NCI-H1092 treated with DMSO at 0.1 percent for 48 hours (cell line): ENCODE data around the gene RASGEF1C.

Experiments used
- DNase-seq: peaks from one replicate; lab custom pipeline; 2025; lab: John Stamatoyannopoulos, UW

The RASGEF1C gene

DNA sequence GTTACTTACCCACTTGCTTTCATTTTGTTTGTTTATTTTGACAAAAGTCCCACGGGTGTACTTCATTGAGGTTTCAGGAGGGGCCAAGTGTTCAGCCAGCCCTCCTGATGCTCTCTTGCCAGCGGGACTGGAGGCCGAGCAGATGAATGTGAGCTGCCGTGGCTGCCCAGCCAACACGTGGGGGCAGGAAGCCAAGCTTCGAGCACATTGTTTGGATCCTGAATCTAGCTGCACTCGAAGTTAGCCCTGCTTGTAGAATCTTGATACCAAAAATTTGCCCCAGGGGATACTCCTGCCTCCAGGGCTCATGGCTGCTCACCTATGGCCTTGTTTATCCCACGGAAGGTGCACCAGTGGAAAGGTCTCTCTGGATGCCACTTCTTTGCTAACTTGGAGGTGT is 49.3 kb downstream of the RASGEF1C start:
- no peak for DNase-seq

DNA sequence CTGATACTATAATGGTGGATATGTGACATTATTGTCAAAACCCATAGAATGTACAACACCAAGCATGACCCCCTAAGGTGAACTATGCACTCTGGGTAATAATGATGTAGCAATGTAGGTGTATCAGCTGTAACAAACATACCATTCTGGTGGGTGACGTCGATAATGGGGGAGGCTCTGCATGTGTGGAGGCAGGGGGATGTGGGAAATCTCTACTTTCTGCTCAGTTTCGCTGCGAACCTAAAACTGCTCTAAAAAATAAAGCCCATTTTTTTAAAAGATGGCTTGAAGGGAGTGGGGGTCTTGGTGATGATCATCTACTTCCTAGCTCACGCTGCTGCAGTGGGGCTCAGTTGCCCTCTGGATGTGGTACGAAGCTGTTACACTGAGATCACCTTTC is 51.1 kb downstream of the RASGEF1C start:
- no peak for DNase-seq

DNA sequence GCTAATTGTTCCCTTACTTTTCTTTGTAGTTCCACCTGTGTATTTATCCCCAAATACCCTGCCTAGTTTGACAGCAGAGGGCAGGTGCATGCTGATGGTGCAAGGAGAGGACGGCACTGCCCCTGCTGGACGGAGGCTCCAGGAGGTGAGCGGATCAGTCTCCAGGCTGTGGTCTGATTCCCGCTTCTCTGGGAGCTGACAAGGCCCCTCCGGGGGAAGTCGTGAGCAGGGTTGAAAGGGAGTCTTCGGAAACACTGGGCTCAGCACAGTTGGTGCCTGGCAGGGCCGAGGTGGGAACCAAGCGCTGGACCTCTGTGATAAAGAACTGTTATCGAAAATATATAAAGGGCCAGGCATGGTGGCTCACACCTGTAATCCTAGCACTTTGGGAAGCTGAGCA is 52.9 kb downstream of the RASGEF1C start:
- no peak for DNase-seq

DNA sequence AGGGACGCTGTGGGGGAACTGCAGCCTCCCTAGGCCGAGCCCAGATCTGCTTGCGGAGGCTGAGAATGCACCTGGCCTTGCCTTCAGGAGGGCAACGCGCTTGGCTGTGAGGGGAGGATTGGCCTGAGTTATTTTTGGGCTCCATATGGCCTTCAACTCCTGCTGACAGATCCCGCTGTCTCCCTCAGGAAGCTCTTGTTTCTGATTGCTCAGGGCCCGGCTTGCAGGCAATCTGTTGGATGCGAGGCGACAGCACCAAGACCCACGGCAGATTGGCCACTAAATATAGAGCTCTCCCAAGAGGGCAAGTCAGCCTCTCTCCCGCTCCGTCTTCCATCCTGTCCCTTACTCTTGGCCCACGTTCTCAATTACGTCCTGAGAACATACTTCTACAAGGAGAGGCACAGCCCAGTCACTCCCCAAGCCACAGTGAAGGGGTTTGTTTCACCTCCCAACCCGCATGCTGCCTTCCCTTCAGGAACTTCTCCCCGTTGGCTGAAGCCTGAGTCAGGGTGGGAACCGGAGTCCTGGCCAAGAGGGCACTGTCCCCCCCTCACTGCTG is 53.6 kb downstream of the RASGEF1C start:
- no peak for DNase-seq

DNA sequence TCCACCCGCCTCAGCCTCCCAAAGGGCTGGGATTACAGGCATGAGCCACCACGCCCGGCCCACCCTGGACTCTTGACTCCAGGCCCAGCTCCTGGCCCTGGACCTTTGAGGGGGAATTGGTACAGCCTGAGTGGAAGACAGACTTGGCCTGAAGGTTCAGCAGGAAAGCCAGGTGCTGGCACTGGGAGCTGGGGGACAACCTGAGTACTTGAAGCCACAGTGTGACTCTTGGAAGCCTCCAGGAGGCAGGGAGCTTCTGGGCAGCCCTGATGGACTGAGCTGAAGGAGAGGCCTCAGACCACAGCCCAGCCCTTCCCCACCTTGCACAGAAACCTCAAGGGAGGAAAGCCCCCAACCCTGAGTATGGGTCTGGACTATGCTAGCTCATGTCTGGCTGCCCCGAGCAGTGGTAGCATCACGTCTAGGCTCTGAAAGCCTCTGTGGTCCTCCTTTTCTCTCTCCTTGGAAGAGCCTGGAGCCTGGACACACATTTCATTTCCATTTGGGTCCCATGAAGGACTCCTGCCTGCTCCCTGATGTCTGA is 54.1 kb downstream of the RASGEF1C start:
- DNase-seq: no peak

DNA sequence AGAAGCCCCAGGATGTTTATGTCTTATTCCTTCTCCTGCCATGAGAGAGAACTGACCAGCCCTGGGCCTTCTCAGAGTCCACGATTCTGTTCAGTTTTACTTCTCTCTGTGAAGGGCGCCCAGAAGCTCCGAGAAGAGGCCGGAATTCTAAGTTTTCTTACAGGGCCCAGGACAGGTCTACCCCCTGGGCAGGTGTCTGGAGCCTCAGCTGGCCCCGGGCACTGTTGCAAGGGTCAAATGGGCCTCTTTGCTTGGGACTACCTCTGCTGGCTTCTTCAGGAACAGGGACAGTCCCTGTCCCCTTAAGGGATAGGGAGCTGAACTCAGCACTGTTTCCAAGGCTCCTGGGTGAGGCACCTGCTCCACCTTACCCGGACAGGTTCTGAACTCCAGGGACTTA is 55.0 kb downstream of the RASGEF1C start:
- no peak for DNase-seq

DNA sequence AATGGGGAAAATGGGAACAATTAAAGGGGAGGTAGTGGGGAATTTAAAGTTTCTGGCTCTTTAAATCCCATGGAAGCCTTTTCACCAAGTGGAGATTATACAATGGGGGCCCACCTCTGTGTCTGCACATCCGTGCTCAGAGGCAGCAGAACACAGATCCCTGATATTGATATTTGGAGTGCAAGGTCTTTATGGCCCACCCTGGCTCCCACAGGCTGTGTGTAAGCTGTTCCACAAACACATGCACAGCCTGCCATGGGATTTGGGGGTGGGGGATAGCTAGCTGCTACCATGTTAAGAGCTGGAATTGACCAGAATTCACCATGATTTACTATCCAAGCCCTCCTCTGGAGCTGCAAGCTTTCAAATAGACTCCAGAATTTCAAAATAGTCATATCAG is 55.9 kb downstream of the RASGEF1C start:
- DNase-seq: no peak

DNA sequence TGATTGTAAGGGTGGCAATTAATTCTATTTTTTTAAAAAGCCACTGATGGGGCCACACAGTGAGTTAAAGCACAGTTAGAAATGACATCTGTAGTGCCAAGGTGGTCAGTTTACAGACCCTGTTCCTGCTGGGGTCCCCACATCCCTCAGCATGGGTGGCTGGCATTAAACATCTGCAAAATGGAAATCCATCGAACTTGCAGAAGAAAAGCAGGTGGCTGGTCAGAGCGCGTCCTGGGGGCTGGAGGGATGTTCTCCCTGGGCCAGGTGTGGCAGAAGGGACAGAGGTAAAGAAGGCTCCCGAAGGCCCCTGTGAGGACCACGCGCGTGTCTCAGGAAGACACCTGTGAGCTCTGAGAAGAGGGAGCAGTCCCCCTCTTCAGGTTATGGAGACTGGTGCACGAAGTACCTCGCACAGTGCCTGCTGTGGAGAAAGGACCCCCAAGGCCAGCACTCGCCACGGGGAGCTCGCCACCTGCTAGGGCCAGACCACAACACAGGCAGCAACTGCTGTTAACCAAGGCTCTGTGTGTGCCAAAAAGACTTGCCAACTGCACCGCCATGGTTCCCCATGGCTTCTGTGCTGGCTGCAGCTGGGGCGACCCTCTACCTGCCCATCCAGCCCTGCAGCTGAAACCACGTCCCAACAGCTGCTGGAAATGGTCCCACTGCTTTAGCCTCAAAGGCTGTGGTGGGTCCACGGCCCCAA is 65.2 kb downstream of the RASGEF1C start:
- no peak for DNase-seq

DNA sequence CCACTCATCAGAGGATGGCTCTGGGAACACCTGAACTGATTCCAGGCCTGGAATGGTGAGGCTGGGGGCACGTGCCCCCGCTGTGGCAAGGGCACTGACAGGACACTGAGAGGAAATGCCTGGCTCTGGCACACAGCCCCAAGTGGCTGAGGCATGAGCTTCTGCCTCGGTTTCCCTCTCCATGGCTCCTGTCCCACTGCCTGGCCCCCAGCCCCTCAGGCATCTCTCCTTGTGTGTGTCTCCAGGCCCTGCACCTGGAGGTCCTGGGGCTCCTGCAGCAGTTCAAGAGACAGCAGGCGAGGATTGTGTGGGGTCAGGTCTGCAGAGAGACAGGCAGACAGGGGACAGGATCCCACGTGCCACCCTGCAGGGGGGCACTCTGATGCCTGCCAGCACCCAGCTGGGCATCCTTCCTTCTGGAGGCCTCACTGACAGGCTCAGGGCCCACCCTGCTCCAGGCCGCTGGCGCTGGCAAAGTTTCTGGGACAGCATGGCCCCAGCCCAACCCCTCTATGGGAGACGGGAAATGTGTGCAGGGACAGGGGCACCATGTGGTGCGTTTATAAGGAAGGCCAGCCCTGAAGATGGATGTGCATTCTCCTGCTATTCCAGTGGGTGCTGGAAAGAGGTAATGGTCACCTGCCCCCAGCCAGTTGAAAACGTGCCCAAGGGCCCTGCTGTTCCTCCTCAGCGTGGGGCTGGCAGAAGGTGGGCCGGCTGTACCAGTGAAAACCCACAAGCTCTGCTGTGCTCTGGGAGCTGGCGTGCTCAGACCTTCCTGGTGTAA is 66.0 kb downstream of the RASGEF1C start:
- DNase-seq: no peak

DNA sequence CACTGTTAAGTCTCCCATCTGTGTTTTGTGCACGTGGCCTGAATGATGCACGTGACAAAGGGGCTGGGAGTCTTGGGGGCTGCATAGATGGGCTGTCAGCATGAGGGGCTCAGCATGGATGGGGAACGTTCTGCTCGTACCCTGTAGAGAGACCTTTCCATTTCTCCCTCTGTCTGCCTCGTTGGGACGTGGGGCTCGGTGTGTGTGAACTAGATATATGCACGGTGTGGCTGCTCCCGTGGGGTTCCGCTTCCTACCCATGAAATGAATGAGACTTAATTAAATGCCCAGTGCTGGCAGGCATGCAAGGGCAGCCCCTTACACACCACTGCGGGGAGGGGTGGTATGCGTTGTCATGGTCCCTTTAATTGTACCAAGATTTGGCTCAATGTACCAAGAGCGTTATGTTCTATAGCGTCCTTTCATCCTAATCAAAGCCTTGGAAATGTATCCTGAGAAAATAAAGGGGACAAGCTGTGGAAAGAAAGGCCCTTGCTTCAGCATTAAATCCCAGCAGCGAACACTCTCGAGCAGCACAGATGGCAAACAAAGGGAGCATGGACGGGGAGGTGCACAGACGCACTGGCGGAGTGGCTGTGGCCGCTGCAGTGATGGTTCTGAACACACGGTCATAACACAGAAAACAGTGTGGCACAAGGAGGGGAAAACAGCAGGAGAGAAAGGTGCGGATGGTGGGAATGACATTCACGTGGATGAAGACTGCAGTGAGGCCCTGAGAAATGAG is 66.8 kb downstream of the RASGEF1C start:
- no peak for DNase-seq

DNA sequence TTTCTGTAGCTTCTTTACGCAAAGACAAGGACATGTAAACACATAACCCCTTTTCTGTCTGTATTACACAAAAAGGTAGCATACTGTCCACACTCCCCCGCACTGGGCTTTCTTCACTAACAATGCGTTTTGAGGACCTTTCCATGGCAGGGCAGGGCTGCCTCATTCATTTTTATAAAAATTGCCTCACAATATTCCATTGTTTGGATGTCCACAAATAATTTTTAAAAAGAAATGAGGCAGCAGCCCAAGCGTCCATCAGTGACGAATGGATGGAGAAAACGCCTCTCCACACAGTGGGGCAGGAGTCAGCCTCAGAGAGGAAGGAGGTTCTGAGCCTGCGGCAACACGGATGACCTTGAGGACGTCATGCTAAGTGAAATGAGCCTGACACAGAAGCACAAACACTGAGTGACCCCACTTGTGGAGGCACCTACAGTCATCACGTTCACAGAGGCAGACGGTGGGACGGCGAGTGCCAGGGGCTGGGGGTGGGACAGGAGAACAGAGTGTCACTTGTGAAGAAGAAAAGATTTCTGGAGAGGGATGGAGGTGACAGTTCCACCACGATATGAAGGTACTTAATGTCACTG is 67.8 kb downstream of the RASGEF1C start:
- DNase-seq: no peak

DNA sequence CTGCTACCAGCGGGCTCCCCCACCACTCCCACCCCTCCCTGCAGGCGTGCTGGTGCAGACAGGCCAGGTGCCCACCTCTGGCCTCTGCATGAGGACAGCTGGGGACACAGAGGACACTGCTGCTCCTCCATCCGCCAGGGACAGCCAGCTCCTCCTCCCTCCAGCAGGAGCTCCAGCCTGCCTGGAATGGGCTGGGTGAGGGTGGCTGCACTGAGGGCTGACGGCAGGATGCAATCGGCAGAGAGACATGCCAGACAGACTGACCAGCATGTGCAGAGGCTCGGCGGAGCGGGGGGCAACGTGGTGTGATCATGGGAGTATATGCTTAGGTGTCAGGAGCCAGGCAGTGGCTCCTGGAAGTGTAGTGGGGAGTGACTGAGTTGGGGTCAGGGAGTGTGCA is 68.4 kb downstream of the RASGEF1C start:
- no peak for DNase-seq

DNA sequence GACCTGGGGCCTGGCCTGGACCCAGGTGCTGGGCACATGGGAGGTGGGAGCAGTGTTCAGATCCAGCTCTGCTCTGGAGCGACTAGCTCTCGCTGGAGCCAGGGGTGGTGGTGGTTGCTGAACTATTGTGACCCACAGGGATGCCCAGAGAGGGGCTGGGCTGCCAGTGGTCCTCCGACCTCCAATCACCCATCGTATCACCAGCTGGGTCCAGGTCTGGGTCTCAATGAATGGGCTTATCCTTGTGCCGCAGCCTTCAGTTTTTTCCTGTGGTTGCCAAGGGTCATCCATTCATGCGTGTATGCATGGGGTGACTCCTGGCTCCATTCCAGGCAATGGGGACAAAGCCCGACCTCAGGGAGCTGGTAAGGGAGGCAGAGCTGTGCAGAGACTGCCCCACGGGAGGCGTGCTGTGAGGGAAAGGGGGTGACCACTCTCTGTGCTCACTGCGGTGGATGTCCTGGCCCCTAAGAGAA is 68.9 kb downstream of the RASGEF1C start:
- DNase-seq: no peak

DNA sequence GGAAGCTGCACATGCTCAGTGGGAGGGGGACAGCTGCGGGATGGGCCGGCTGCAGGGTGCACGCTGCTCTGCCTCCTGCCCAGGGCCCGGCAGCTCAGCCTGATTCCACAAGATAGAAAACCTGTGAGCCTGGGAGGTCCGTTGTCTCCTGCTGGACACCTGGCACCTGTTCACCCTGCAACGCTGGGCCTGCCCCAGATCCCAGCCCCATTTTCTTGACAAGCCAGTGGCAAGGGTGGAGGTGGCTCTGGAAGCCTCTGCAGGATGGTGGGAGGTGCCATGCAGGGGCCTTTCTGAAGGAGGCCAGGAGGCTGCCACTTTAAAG is 69.3 kb downstream of the RASGEF1C start:
- DNase-seq: no peak

DNA sequence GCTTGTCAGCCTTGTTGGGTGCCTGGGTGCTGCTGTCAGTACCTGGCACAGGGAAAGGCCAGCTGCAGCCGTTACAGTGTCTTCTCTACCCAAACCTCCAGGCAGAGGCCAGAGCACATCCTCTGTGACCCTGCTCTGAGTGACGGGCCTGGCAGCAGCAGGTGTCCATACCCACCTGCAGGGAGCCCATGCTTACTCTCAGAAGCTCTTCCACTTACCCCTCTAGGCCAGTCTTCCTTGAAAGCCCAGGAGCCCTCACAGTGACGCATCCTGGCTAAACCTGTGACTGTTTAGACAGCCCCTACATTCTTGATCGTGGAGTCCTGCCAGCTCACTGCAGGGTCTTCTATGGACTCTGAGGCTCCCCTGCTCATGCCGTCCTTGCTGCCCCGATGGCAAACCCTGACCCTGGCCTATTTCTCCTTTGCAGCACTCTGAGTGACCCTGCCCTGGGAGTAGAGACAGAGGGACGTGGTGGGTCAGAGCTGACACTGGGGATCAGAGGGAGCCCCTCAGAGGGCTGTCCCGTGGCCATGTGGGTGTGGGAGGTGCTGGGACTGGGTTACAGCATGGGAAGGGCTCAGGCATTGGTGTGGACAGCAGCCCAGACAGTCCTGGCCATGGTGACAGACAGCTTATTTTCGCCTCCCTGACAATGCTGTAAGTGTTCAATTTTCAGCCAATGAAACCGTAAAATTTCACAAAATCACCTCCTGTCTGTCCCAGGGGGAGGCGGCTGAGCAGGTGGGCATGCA is 69.9 kb downstream of the RASGEF1C start:
- DNase-seq: no peak

DNA sequence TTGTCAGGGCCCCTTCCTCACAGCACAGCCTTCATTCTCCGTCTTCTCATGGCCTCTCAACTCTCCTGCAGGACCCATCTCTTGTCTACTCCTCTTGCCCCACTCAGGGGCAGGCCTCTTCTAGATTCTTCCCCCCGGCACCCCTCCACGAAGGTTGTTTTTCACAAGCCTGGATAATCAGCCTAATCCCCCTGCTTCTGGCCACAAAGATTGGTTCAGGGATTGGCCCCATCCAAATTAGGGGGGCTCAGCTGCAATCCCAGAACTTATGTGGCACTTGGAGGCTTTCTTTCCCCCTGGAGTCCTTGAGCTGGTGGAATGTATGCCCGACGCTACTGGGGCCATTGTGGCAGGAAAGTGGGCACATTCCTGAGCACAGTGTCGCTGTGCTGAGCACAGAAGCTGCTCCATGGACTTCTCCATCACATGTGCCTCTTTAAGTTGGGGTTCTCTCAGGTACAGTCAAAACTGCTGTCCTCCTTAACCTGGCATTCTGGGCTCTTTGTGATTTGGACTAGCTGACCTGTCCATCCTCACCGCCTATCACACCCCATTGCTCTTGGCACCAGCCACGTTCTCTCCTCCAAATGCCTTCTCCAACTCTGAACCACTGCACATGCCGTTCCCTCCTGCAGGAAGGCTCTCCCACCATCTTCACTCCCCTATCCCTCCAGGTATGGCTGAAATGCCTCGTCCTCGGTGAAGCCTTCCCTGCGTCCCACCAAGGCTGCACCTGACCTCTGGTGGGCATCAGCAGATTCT is 70.6 kb downstream of the RASGEF1C start:
- DNase-seq: no peak

DNA sequence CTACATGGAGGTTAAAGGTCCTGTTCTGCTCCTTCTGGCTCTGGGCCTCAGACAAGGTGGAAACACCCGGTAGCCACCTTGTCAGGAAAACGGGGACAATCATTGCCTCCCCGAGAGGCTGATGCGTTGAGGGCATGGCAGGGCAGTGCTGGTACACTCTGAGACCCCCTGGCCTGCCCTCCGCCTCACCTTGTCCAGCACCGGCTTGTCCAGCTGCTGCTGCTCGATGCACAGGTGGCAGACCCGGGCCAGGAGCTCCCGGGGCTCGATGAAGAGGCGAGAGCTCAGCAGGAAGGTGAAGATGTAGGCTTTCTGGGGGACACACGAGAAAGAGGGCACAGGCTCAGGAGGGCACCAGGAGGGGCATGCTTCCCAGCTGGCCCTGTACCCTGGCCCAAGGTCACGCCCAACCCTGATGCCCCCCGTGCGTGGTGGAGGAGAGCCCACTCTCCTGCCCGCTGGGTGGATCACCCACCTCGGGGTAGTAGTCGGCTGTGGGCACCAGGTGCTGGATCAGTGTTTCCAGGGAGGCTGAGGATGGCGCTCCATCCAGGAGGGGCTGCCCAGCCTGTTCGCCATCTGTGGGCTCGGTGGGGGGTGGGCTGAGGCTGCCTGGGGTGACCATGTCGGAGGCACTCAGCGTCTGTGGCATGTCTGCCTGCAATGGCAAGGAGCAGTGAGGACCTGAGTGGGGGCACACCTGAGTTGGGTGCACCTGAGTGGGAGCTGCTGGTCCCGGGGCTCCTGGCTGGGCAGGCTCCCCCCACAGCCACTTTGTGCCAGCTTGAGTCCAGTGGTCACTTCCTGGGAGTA is 71.4 kb downstream of the RASGEF1C start:
- DNase-seq: no peak

DNA sequence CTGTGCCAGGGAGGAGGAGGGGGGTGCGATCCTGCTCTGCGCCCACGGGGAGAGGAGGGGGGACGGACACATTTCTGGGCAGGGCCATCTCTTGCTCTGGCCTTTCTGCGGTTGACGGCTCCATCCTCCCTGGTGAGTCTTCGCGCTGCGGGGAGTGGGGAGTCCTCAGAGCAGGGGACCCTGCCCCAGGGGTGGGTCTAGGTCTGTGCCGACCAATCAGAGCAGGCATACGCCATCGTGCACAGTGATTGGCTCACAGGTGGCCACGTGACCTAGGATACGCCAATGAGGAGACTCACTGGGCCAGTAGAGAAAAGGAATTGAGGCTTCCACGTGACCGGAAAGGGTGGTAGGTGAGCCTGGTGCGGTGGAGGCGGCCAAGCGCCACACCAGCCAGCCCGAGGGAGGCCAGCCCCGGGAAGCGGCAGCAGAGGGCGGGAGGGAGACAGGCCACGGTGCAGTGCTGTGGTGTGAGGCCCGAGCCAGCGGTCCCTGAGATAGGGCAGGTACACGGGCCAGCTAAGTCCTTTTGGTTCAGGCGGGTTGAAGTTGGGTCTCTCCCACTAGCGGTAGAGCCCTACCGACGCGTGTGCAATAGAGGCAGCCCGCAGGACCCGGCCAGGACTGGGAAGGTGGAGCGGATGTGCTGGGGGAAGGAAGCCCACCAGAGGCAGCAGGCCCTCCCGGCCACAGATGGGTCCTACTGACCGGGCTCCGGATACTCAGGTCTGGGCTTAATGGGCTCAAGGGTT is 72.2 kb downstream of the RASGEF1C start:
- DNase-seq: no peak
